ENCODE data around the gene ZGPAT.

ZGPAT gene

GRCh38 chr20:63735859-63736718 lies 28.2 kb downstream of the ZGPAT start, which contains the start of gene LIME1:
TSS of gene LIME1 (plus strand) at chr20:63736664. CDS start at chr20:63737550, 886 bp downstream.
- H4K20me1 ChIP-seq (ENCODE audit: insufficient read depth, low read length, poor library complexity, severe bottlenecking): peaks cover 20% of the 10 kb centered on the region
- H3K4me2 ChIP-seq (ENCODE audit: low read depth, low read length, poor library complexity, severe bottlenecking): peak within 1 kb of the TSS; percentile 95
- peaks cover 5% of the 10 kb centered on the region; the same call in 1 of the 2 replicates for H3F3A ChIP-seq (ENCODE audit: low read depth)
- peak within 1 kb of the TSS; percentile 98 for H3K9ac ChIP-seq (ENCODE audit: low read depth, low read length, poor library complexity, severe bottlenecking)
- no peak for TF ChIP-seq EZH2phosphoT487 (IDR thresholded peaks at IDR 0.05; ENCODE audit: borderline replicate concordance)
- TF ChIP-seq, protein P1, sequence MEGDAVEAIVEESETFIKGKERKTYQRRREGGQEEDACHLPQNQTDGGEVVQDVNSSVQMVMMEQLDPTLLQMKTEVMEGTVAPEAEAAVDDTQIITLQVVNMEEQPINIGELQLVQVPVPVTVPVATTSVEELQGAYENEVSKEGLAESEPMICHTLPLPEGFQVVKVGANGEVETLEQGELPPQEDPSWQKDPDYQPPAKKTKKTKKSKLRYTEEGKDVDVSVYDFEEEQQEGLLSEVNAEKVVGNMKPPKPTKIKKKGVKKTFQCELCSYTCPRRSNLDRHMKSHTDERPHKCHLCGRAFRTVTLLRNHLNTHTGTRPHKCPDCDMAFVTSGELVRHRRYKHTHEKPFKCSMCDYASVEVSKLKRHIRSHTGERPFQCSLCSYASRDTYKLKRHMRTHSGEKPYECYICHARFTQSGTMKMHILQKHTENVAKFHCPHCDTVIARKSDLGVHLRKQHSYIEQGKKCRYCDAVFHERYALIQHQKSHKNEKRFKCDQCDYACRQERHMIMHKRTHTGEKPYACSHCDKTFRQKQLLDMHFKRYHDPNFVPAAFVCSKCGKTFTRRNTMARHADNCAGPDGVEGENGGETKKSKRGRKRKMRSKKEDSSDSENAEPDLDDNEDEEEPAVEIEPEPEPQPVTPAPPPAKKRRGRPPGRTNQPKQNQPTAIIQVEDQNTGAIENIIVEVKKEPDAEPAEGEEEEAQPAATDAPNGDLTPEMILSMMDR (conservative IDR thresholded peaks at IDR 0.05; ENCODE audit: low read length): no peak; the same call in 1 of the 2 replicates
- H3K9me3 ChIP-seq (ENCODE audit: insufficient read depth, low read depth, low read length): no peaks in the 10 kb centered on the region
- H3K36me3 ChIP-seq (ENCODE audit: insufficient read depth, low read length): peaks cover 25% of the 10 kb centered on the region; the same call in 1 of the 2 replicates
- no peaks in the 10 kb centered on the region for H3K27me3 ChIP-seq (ENCODE audit: insufficient read depth, low read length, poor library complexity, severe bottlenecking)
- H2AFZ ChIP-seq (ENCODE audit: low read length): no peak within 1 kb of the TSS
- H3K9me2 ChIP-seq (replicated peaks; ENCODE audit: low read depth, low read length): no peaks in the 10 kb centered on the region
- peaks cover 49% of the 10 kb centered on the region for H3K79me2 ChIP-seq (ENCODE audit: insufficient read depth, low read length)
- H3K4me1 ChIP-seq (ENCODE audit: insufficient read depth, low read length, poor library complexity, severe bottlenecking): peaks cover 41% of the 10 kb centered on the region
- H3K4me3 ChIP-seq (ENCODE audit: low read length, poor library complexity, severe bottlenecking): peak within 1 kb of the TSS; percentile 86

- Histone ChIP-seq H3K9ac (ENCODE audit: low read depth, low read length, poor library complexity, severe bottlenecking) (peak overlapping the region; percentile 98), H2AFZ (ENCODE audit: low read length) (no peak overlapping the region), H3F3A (ENCODE audit: low read depth) (no peaks in the 10 kb centered on the region), H3K9me3 (ENCODE audit: insufficient read depth, low read depth, low read length) (no peaks in the 10 kb centered on the region), H3K4me3 (ENCODE audit: low read length, poor library complexity, severe bottlenecking) (peak overlapping the region; percentile 86), H3K36me3 (ENCODE audit: insufficient read depth, low read length) (peaks cover 25% of the 10 kb centered on the region; the same call in 1 of the 2 replicates), H3K27me3 (ENCODE audit: insufficient read depth, low read length, poor library complexity, severe bottlenecking) (no peaks in the 10 kb centered on the region), H3K4me1 (ENCODE audit: insufficient read depth, low read length, poor library complexity, severe bottlenecking) (peaks cover 39% of the 10 kb centered on the region), H3K9me2 (replicated peaks; ENCODE audit: low read depth, low read length) (no peaks in the 10 kb centered on the region), H3K79me2 (ENCODE audit: insufficient read depth, low read length) (peaks cover 51% of the 10 kb centered on the region), H3K4me2 (ENCODE audit: low read depth, low read length, poor library complexity, severe bottlenecking) (peak overlapping the region; percentile 95), H4K20me1 (ENCODE audit: insufficient read depth, low read length, poor library complexity, severe bottlenecking) (peaks cover 30% of the 10 kb centered on the region)
- TF ChIP-seq, protein P1 (conservative IDR thresholded peaks at IDR 0.05; ENCODE audit: low read length): peak; percentile 20; the same call in 1 of the 2 replicates
- no peak for TF ChIP-seq EZH2phosphoT487 (IDR thresholded peaks at IDR 0.05; ENCODE audit: borderline replicate concordance)
Observed at GRCh38 chr20:63736893-63737694, 29.3 kb downstream of the ZGPAT start.

- Histone ChIP-seq H3F3A (ENCODE audit: low read depth) (no peaks in the 10 kb centered on the region), H3K4me2 (ENCODE audit: low read depth, low read length, poor library complexity, severe bottlenecking) (peak overlapping the region; percentile 95), H3K9ac (ENCODE audit: low read depth, low read length, poor library complexity, severe bottlenecking) (peak overlapping the region; percentile 98), H3K4me1 (ENCODE audit: insufficient read depth, low read length, poor library complexity, severe bottlenecking) (peaks cover 38% of the 10 kb centered on the region), H4K20me1 (ENCODE audit: insufficient read depth, low read length, poor library complexity, severe bottlenecking) (peaks cover 32% of the 10 kb centered on the region), H3K4me3 (ENCODE audit: low read length, poor library complexity, severe bottlenecking) (peak overlapping the region; percentile 86), H2AFZ (ENCODE audit: low read length) (no peak overlapping the region), H3K9me3 (ENCODE audit: insufficient read depth, low read depth, low read length) (no peaks in the 10 kb centered on the region), H3K9me2 (replicated peaks; ENCODE audit: low read depth, low read length) (no peaks in the 10 kb centered on the region), H3K79me2 (ENCODE audit: insufficient read depth, low read length) (peaks cover 51% of the 10 kb centered on the region), H3K36me3 (ENCODE audit: insufficient read depth, low read length) (peaks cover 27% of the 10 kb centered on the region; the same call in 1 of the 2 replicates), H3K27me3 (ENCODE audit: insufficient read depth, low read length, poor library complexity, severe bottlenecking) (no peaks in the 10 kb centered on the region)
- TF ChIP-seq, protein P1 (conservative IDR thresholded peaks at IDR 0.05; ENCODE audit: low read length): no peak
- no peak for TF ChIP-seq EZH2phosphoT487 (IDR thresholded peaks at IDR 0.05; ENCODE audit: borderline replicate concordance)
Observed at GRCh38 chr20:63737695-63737944, 29.8 kb downstream of the ZGPAT start.
